Stomach smooth muscle (tissue), 2 donors: ENCODE measurements around the gene CBLB.

Source experiments
- H3K27ac ChIP-seq: one replicate; pipeline ENCODE4 v1.7.0; 2013; ENCODE audit warnings: mild to moderate bottlenecking, low read length, inconsistent platforms
- H3K27me3 ChIP-seq, 2 donors: one replicate each; pipeline ENCODE4 v1.7.0; 2013; ENCODE audit warnings: low read length in 2 of 2; ENCODE audit not compliant: insufficient read depth in 2 of 2, control insufficient read depth in 1 of 2
- H3K36me3 ChIP-seq, 2 donors: one replicate each; pipeline ENCODE4 v1.7.0; 2013; ENCODE audit warnings: low read length in 2 of 2; ENCODE audit not compliant: control insufficient read depth in 2 of 2, insufficient read depth in 2 of 2
- H3K4me1 ChIP-seq: one replicate; pipeline ENCODE4 v1.7.0; 2013; ENCODE audit warnings: low read length; ENCODE audit not compliant: control insufficient read depth, insufficient read depth
- H3K4me3 ChIP-seq, 2 donors: one replicate each; pipeline ENCODE4 v1.7.0; 2013; ENCODE audit warnings: low read length in 2 of 2
- H3K9ac ChIP-seq, 2 donors: one replicate each; pipeline ENCODE4 v1.7.0; 2013; ENCODE audit warnings: low read length in 2 of 2, mild to moderate bottlenecking in 1 of 2
- H3K9me3 ChIP-seq, 2 donors: one replicate each; pipeline ENCODE4 v1.7.0; 2013; ENCODE audit warnings: low read length in 2 of 2; ENCODE audit not compliant: control insufficient read depth in 2 of 2
- donor health status: healthy.
- donor health status: Pancreatic carcinoma.

CBLB gene

GRCh38 chr3:105802118-105802706 lies 66.6 kb downstream of the CBLB start:
- Histone ChIP-seq H3K9ac (no peak overlapping the region), H3K27me3 (no peaks in the 10 kb centered on the region), H3K36me3 (no peaks in the 10 kb centered on the region), H3K4me1 (no peaks in the 10 kb centered on the region), H3K4me3 (no peak overlapping the region), H3K9me3 (no peaks in the 10 kb centered on the region), H3K27ac (no peak overlapping the region)

GRCh38 chr3:105801397-105801796 lies 67.4 kb downstream of the CBLB start:
- no peaks in the 10 kb centered on the region for H3K36me3 ChIP-seq
- H3K4me1 ChIP-seq, result no peaks in the 10 kb centered on the region
- no peaks in the 10 kb centered on the region for H3K27me3 ChIP-seq
- H3K9ac ChIP-seq, result no peak overlapping the region
- no peak overlapping the region for H3K4me3 ChIP-seq
- H3K9me3 ChIP-seq, result no peaks in the 10 kb centered on the region
- no peak overlapping the region for H3K27ac ChIP-seq

GRCh38 chr3:105800320-105800719 lies 68.5 kb downstream of the CBLB start:
- Histone ChIP-seq H3K27me3 (no peaks in the 10 kb centered on the region), H3K36me3 (no peaks in the 10 kb centered on the region), H3K4me3 (no peak overlapping the region), H3K4me1 (no peaks in the 10 kb centered on the region), H3K9me3 (no peaks in the 10 kb centered on the region), H3K9ac (no peak overlapping the region), H3K27ac (no peak overlapping the region)

- Histone ChIP-seq H3K27ac (no peak overlapping the region), H3K9me3 (no peaks in the 10 kb centered on the region), H3K4me1 (no peaks in the 10 kb centered on the region), H3K36me3 (no peaks in the 10 kb centered on the region), H3K4me3 (no peak overlapping the region), H3K9ac (no peak overlapping the region), H3K27me3 (no peaks in the 10 kb centered on the region)
Measured at GRCh38 chr3:105799286-105799685, 69.5 kb downstream of the CBLB start.

- Histone ChIP-seq H3K4me1 (no peaks in the 10 kb centered on the region), H3K27me3 (no peaks in the 10 kb centered on the region), H3K9me3 (no peaks in the 10 kb centered on the region), H3K4me3 (no peak overlapping the region), H3K9ac (no peak overlapping the region), H3K36me3 (no peaks in the 10 kb centered on the region), H3K27ac (no peak overlapping the region)
Measured at GRCh38 chr3:105798381-105798934, 70.4 kb downstream of the CBLB start.

GRCh38 chr3:105793040-105793439 lies 75.8 kb downstream of the CBLB start:
- Histone ChIP-seq H3K9me3 (no peaks in the 10 kb centered on the region), H3K36me3 (no peaks in the 10 kb centered on the region), H3K27me3 (no peaks in the 10 kb centered on the region), H3K4me1 (no peaks in the 10 kb centered on the region), H3K9ac (no peak overlapping the region), H3K4me3 (no peak overlapping the region), H3K27ac (no peak overlapping the region)

- H3K9ac ChIP-seq, result no peak overlapping the region
- no peaks in the 10 kb centered on the region for H3K4me1 ChIP-seq
- H3K27ac ChIP-seq, result no peak overlapping the region
Measured at GRCh38 chr3:105791919-105792786, 76.7 kb downstream of the CBLB start.

GRCh38 chr3:105791131-105791530 lies 77.7 kb downstream of the CBLB start:
- H3K36me3 ChIP-seq, result no peaks in the 10 kb centered on the region
- H3K27ac ChIP-seq, result no peak overlapping the region
- no peaks in the 10 kb centered on the region for H3K9me3 ChIP-seq
- no peak overlapping the region for H3K9ac ChIP-seq
- H3K4me3 ChIP-seq, result no peak overlapping the region
- no peaks in the 10 kb centered on the region for H3K4me1 ChIP-seq
- no peaks in the 10 kb centered on the region for H3K27me3 ChIP-seq

More at GRCh38 chr3:105791919-105792786, 76.7 kb downstream of the CBLB start:
- H3K9me3 ChIP-seq, result no peaks in the 10 kb centered on the region
- no peaks in the 10 kb centered on the region for H3K27me3 ChIP-seq
- H3K36me3 ChIP-seq, result no peaks in the 10 kb centered on the region
- H3K4me3 ChIP-seq, result no peak overlapping the region

GRCh38 chr3:105790534-105790933 lies 78.3 kb downstream of the CBLB start:
- H3K4me3 ChIP-seq, result no peak overlapping the region
- H3K9ac ChIP-seq, result no peak overlapping the region
- H3K27me3 ChIP-seq, result no peaks in the 10 kb centered on the region
- no peaks in the 10 kb centered on the region for H3K4me1 ChIP-seq
- no peaks in the 10 kb centered on the region for H3K36me3 ChIP-seq
- no peak overlapping the region for H3K27ac ChIP-seq
- no peaks in the 10 kb centered on the region for H3K9me3 ChIP-seq

- Histone ChIP-seq H3K4me3 (no peak overlapping the region), H3K4me1 (no peaks in the 10 kb centered on the region), H3K9ac (no peak overlapping the region)
Measured at GRCh38 chr3:105788593-105788992, 80.2 kb downstream of the CBLB start.

GRCh38 chr3:105787453-105787852 lies 81.4 kb downstream of the CBLB start:
- H3K4me1 ChIP-seq, result no peaks in the 10 kb centered on the region
- no peaks in the 10 kb centered on the region for H3K9me3 ChIP-seq
- H3K27me3 ChIP-seq, result no peaks in the 10 kb centered on the region
- H3K36me3 ChIP-seq, result no peaks in the 10 kb centered on the region
- H3K9ac ChIP-seq, result no peak overlapping the region
- no peak overlapping the region for H3K27ac ChIP-seq
- H3K4me3 ChIP-seq, result no peak overlapping the region

More at GRCh38 chr3:105788593-105788992, 80.2 kb downstream of the CBLB start:
- Histone ChIP-seq H3K27ac (no peak overlapping the region), H3K36me3 (no peaks in the 10 kb centered on the region), H3K27me3 (no peaks in the 10 kb centered on the region), H3K9me3 (no peaks in the 10 kb centered on the region)
